Esophagus muscularis mucosa (tissue), 4 donors: Measurements from ENCODE around the gene RHOT1.

ENCODE experiments used
- EP300 ChIP-seq: sonication (generic); formaldehyde crosslinking; IDR thresholded peaks from one replicate; pipeline ENCODE4 v1.6.1; 2017; ENCODE audit warnings: antibody characterized with exemption
- POLR2A ChIP-seq: fragments of 450-650 bp; IDR thresholded peaks from one replicate; pipeline ENCODE4 v1.6.1; 2017; ENCODE audit warnings: antibody characterized with exemption, moderate library complexity, mild to moderate bottlenecking, low read depth
- POLR2AphosphoS5 ChIP-seq, 2 donors: sonication (generic); formaldehyde crosslinking; IDR thresholded peaks; one replicate each; pipeline ENCODE4 v1.6.1; 2017; ENCODE audit warnings: antibody characterized with exemption in 2 of 2
- TF ChIP-seq, protein P1 (sequence below), 3 experiments: fragments of 200-600 bp in 2 of 3; fragments of 450-650 bp in 1 of 3; sonication (generic) in 2 of 3; IDR thresholded peaks; one replicate each; pipeline ENCODE4 v1.5.1; 2017 to 2019; ENCODE audit warnings: antibody characterized with exemption in 3 of 3, mild to moderate bottlenecking in 2 of 3, moderate library complexity in 1 of 3

GRCh38 chr17:32141679-32142037 lies 644 bp upstream of the RHOT1 start:
- TF ChIP-seq, protein P1, sequence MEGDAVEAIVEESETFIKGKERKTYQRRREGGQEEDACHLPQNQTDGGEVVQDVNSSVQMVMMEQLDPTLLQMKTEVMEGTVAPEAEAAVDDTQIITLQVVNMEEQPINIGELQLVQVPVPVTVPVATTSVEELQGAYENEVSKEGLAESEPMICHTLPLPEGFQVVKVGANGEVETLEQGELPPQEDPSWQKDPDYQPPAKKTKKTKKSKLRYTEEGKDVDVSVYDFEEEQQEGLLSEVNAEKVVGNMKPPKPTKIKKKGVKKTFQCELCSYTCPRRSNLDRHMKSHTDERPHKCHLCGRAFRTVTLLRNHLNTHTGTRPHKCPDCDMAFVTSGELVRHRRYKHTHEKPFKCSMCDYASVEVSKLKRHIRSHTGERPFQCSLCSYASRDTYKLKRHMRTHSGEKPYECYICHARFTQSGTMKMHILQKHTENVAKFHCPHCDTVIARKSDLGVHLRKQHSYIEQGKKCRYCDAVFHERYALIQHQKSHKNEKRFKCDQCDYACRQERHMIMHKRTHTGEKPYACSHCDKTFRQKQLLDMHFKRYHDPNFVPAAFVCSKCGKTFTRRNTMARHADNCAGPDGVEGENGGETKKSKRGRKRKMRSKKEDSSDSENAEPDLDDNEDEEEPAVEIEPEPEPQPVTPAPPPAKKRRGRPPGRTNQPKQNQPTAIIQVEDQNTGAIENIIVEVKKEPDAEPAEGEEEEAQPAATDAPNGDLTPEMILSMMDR (IDR thresholded peaks at IDR 0.05): no peak
- TF ChIP-seq POLR2AphosphoS5 (IDR thresholded peaks at IDR 0.05) (no peak), POLR2A (no peak), EP300 (no peak)
